IMR-90 (cell line): ENCODE data around the gene CARD10.

ENCODE experiments used
- RAD21 ChIP-seq: IDR thresholded peaks from 2 replicates; pipeline ENCODE4 v1.6.1; 2012; ENCODE audit warnings: low read length, improper control_type of control experiment
- TF ChIP-seq, protein P1 (sequence below): conservative IDR thresholded peaks from 2 replicates; pipeline ENCODE4 v1.5.1; 2012; ENCODE audit warnings: mild to moderate bottlenecking, low read depth, low read length, improper control_type of control experiment

DNA sequence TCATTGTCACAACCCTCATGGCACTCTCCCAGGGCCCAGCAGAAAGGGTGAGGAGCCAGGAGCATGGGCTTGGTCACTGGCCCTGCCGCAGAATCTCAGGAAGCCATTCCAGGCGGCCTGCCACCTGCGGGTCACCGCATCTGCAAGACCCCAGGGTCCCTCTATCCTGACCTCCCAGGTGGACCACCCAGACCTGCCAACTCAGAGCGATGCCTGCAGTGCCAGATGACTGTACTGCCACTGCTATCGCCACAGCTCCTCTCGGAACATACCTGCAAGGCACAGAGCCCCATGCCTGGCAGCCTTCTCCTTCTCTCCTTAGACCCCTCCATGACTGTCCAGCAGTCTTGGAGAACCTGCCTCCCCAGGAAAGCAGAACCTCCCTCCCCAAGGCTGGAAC, 65.5 kb downstream of the CARD10 start:
- TF ChIP-seq, protein P1, sequence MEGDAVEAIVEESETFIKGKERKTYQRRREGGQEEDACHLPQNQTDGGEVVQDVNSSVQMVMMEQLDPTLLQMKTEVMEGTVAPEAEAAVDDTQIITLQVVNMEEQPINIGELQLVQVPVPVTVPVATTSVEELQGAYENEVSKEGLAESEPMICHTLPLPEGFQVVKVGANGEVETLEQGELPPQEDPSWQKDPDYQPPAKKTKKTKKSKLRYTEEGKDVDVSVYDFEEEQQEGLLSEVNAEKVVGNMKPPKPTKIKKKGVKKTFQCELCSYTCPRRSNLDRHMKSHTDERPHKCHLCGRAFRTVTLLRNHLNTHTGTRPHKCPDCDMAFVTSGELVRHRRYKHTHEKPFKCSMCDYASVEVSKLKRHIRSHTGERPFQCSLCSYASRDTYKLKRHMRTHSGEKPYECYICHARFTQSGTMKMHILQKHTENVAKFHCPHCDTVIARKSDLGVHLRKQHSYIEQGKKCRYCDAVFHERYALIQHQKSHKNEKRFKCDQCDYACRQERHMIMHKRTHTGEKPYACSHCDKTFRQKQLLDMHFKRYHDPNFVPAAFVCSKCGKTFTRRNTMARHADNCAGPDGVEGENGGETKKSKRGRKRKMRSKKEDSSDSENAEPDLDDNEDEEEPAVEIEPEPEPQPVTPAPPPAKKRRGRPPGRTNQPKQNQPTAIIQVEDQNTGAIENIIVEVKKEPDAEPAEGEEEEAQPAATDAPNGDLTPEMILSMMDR: no peak
- TF ChIP-seq RAD21: no peak
